IMR-90 (cell line): ENCODE measurements around the gene PTPN3. TPM values are rescaled to one million over a fixed set of nuclear protein-coding genes. Genes with fewer than 3 reads are reported as not detected.
A peak's percentile ranks its signal among the peaks of the same experiment; 100 is the strongest.

ENCODE experiments used
- ATAC-seq: fragments of 200-7000 bp; cut with Tn5 transposase; 2 replicates; pipeline ENCODE4 v1.9.1; 2020; ENCODE audit warnings: low read depth, mild to moderate bottlenecking, moderate library complexity
- BruUV-seq: library from RNA; stranded (reverse); fragments of 400-500 nt; replicated peaks from 2 replicates; lab custom pipeline; 2021; lab: Mats Ljungman, UMichigan
- CTCF ChIA-PET: fragments of 300-600 bp; formaldehyde crosslinking; extraction: SDS; loops from one replicate; lab custom pipeline; 2021; ENCODE audit warnings: antibody characterized with exemption; lab: Yijun Ruan, JAX
- POLR2A ChIA-PET: fragments of 300-600 bp; sonication (Branson Sonifier 250); formaldehyde crosslinking; loops from one replicate; lab custom pipeline; 2022; ENCODE audit warnings: antibody characterized with exemption; ENCODE audit not compliant: unreplicated experiment; lab: Charles Lee
- DNase-seq: peaks from one replicate; pipeline ENCODE4 v3.0.0; 2013
- H2AFZ ChIP-seq: replicated peaks from 2 replicates; pipeline ENCODE3; 2013; ENCODE audit warnings: low read length, mild to moderate bottlenecking; ENCODE audit not compliant: poor library complexity
- H2AK5ac ChIP-seq: 2 replicates; pipeline ENCODE4 v1.6.1; 2013; ENCODE audit warnings: low read depth, low read length, inconsistent platforms
- H2AK9ac ChIP-seq: replicated peaks from 2 replicates; pipeline ENCODE3; 2013; ENCODE audit warnings: mild to moderate bottlenecking, low read depth, low read length, moderate library complexity; ENCODE audit not compliant: poor library complexity
- H2BK120ac ChIP-seq: 2 replicates; pipeline ENCODE4 v1.6.1; 2013; ENCODE audit warnings: low read depth, low read length, inconsistent platforms
- H2BK15ac ChIP-seq: 3 replicates; pipeline ENCODE4 v1.6.1; 2013; ENCODE audit warnings: low read depth, low read length, inconsistent platforms
- H2BK20ac ChIP-seq: 2 replicates; pipeline ENCODE4 v1.6.1; 2013; ENCODE audit warnings: low read depth, mild to moderate bottlenecking, inconsistent platforms, low read length, moderate library complexity
- H2BK5ac ChIP-seq: 2 replicates; pipeline ENCODE4 v1.6.1; 2013; ENCODE audit warnings: mild to moderate bottlenecking, low read depth, low read length, inconsistent platforms; ENCODE audit not compliant: poor library complexity, severe bottlenecking
- H3K14ac ChIP-seq: replicated peaks from 2 replicates; pipeline ENCODE4 v1.6.1; 2013; ENCODE audit warnings: low read depth, low read length, inconsistent platforms
- H3K18ac ChIP-seq: 2 replicates; pipeline ENCODE4 v1.6.1; 2013; ENCODE audit warnings: low read depth, low read length, control low read depth
- H3K23ac ChIP-seq: 2 replicates; pipeline ENCODE4 v1.6.1; 2013; ENCODE audit warnings: low read depth, low read length, inconsistent platforms
- H3K27ac ChIP-seq: 2 replicates; pipeline ENCODE4 v1.5.1; 2013; ENCODE audit warnings: mild to moderate bottlenecking, control low read depth, low read length; ENCODE audit not compliant: insufficient read depth
- H3K27me3 ChIP-seq: 2 replicates; pipeline ENCODE4 v1.6.1; 2013; ENCODE audit warnings: low read length; ENCODE audit not compliant: control insufficient read depth, insufficient read depth
- H3K36me3 ChIP-seq: 2 replicates; pipeline ENCODE4 v1.6.1; 2013; ENCODE audit warnings: low read length, mixed read lengths; ENCODE audit not compliant: control insufficient read depth, insufficient read depth
- H3K4ac ChIP-seq: 2 replicates; pipeline ENCODE4 v1.6.1; 2013; ENCODE audit warnings: low read depth, low read length, inconsistent platforms
- H3K4me1 ChIP-seq: 2 replicates; pipeline ENCODE4 v1.6.1; 2013; ENCODE audit warnings: low read length, mixed read lengths; ENCODE audit not compliant: control insufficient read depth, insufficient read depth
- H3K4me2 ChIP-seq: 2 replicates; pipeline ENCODE4 v1.6.1; 2013; ENCODE audit warnings: low read depth, mild to moderate bottlenecking, control low read depth, low read length, moderate library complexity
- H3K4me3 ChIP-seq: 2 replicates; pipeline ENCODE4 v1.5.1; 2013; ENCODE audit warnings: low read depth, mild to moderate bottlenecking, control low read depth, low read length, moderate library complexity; ENCODE audit not compliant: insufficient read depth
- H3K56ac ChIP-seq: 2 replicates; pipeline ENCODE4 v1.6.1; 2013; ENCODE audit warnings: low read length, inconsistent platforms; ENCODE audit not compliant: insufficient read depth; ENCODE audit errors: extremely low read depth
- H3K79me1 ChIP-seq, 2 experiments: 2 replicates each; pipeline ENCODE4 v1.6.1; 2013; ENCODE audit warnings: low read length in 2 of 2, inconsistent platforms in 1 of 2, low read depth in 1 of 2
- H3K9ac ChIP-seq: 2 replicates; pipeline ENCODE4 v1.6.1; 2013; ENCODE audit warnings: low read depth, low read length, control low read depth
- H3K9me1 ChIP-seq: 2 replicates; pipeline ENCODE4 v1.6.1; 2013; ENCODE audit warnings: low read length, inconsistent platforms; ENCODE audit not compliant: insufficient read depth
- H3K9me3 ChIP-seq: 2 replicates; pipeline ENCODE4 v1.6.1; 2013; ENCODE audit warnings: low read length; ENCODE audit not compliant: control insufficient read depth, insufficient read depth
- H4K20me1 ChIP-seq: 2 replicates; pipeline ENCODE4 v1.6.1; 2013; ENCODE audit warnings: low read length, inconsistent platforms; ENCODE audit not compliant: insufficient read depth
- H4K5ac ChIP-seq: 2 replicates; pipeline ENCODE4 v1.6.1; 2013; ENCODE audit warnings: mild to moderate bottlenecking, low read depth, low read length, control low read depth
- H4K8ac ChIP-seq, 2 experiments: 2 replicates each; pipeline ENCODE4 v1.6.1; 2013; ENCODE audit warnings: low read depth in 2 of 2, low read length in 2 of 2, control low read depth in 1 of 2, inconsistent platforms in 1 of 2
- H4K91ac ChIP-seq: 2 replicates; pipeline ENCODE4 v1.6.1; 2013; ENCODE audit warnings: low read depth, low read length, inconsistent platforms; ENCODE audit not compliant: insufficient read depth
- BHLHE40 ChIP-seq: fragments of 150-350 bp; IDR thresholded peaks from 2 replicates; pipeline ENCODE4 v1.6.1; 2016; ENCODE audit warnings: mild to moderate bottlenecking, low read depth, low read length
- CEBPB ChIP-seq: IDR thresholded peaks from 2 replicates; pipeline ENCODE4 v1.6.1; 2012; ENCODE audit warnings: low read depth, low read length, improper control_type of control experiment
- CHD1 ChIP-seq: IDR thresholded peaks from 2 replicates; pipeline ENCODE4 v1.6.1; 2012; ENCODE audit warnings: low read depth, low read length, improper control_type of control experiment
- FOS ChIP-seq: fragments of 150-350 bp; IDR thresholded peaks from 2 replicates; pipeline ENCODE4 v1.6.1; 2016; ENCODE audit warnings: low read depth, low read length
- MAFK ChIP-seq: IDR thresholded peaks from 2 replicates; pipeline ENCODE4 v1.6.1; 2012; ENCODE audit warnings: low read depth, low read length, improper control_type of control experiment
- MAZ ChIP-seq: IDR thresholded peaks from 2 replicates; pipeline ENCODE4 v1.6.1; 2012; ENCODE audit warnings: low read depth, mild to moderate bottlenecking, low read length, improper control_type of control experiment, moderate library complexity, borderline replicate concordance
- MXI1 ChIP-seq: IDR thresholded peaks from 2 replicates; pipeline ENCODE4 v1.6.1; 2012; ENCODE audit warnings: low read depth, mild to moderate bottlenecking, low read length, moderate library complexity, borderline replicate concordance
- NFE2L2 ChIP-seq: fragments of 150-350 bp; IDR thresholded peaks from 2 replicates; pipeline ENCODE4 v1.6.1; 2016; ENCODE audit warnings: low read depth, mild to moderate bottlenecking, low read length
- POLR2A ChIP-seq: IDR thresholded peaks from 2 replicates; pipeline ENCODE4 v1.6.1; 2012; ENCODE audit warnings: mild to moderate bottlenecking, low read depth, low read length
- RAD21 ChIP-seq: IDR thresholded peaks from 2 replicates; pipeline ENCODE4 v1.6.1; 2012; ENCODE audit warnings: low read length, improper control_type of control experiment
- RCOR1 ChIP-seq: IDR thresholded peaks from 2 replicates; pipeline ENCODE4 v1.6.1; 2012; ENCODE audit warnings: mild to moderate bottlenecking, low read length, improper control_type of control experiment; ENCODE audit not compliant: insufficient replicate concordance
- RFX5 ChIP-seq: IDR thresholded peaks from 2 replicates; pipeline ENCODE4 v1.8.0; 2012; ENCODE audit warnings: low read depth, mild to moderate bottlenecking, low read length, moderate library complexity
- SMC3 ChIP-seq: fragments of 150-350 bp; IDR thresholded peaks from 2 replicates; pipeline ENCODE4 v1.6.1; 2016; ENCODE audit warnings: low read depth, mild to moderate bottlenecking, antibody characterized with exemption, low read length, moderate library complexity
- WGBS, 2 experiments: methylation state at CpG; one replicate each; pipeline versions ENCODE4 v1.1.5 to v1.1.7; 2013; ENCODE audit warnings: missing lambda C conversion rate in 2 of 2; ENCODE audit not compliant: insufficient read length in 1 of 2; ENCODE audit errors: extremely low coverage in 2 of 2; 5-methylcytosine and 5-hydroxymethylcytosine counted together
- dilution Hi-C: fragments of 300-500 bp; cut with HindIII; formaldehyde crosslinking; loops from one replicate; pipeline ENCODE4 v1.14.3; 2018; ENCODE audit warnings: low sequenced_read_pairs; ENCODE audit not compliant: unreplicated experiment
- in situ Hi-C: fragments of 300-500 bp; cut with MboI; formaldehyde crosslinking; loops from 3 replicates; pipeline ENCODE4 v1.14.3; 2019; ENCODE audit warnings: low sequenced_read_pairs, inconsistent platforms, mixed read lengths
- intact Hi-C: fragments of 100-400 bp; cut with micrococcal nuclease; formaldehyde crosslinking; loops from 2 replicates; pipeline ENCODE4 v1.10.0; 2022
- polyA plus RNA-seq, 3 experiments: library from polyadenylated mRNA; depleted of rRNA; stranded (reverse); fragments of >200 nt; gene quantifications; 2 replicates each; pipeline ENCODE4 v1.2.3, GENCODE V29; 2012; ENCODE audit warnings: low replicate concordance in 1 of 3
- total RNA-seq: library from RNA; depleted of rRNA; stranded (reverse); fragments of >200 nt; gene quantifications from 2 replicates; pipeline ENCODE4 v1.2.3, GENCODE V29; 2012
- TF ChIP-seq, protein P1 (sequence below): conservative IDR thresholded peaks from 2 replicates; pipeline ENCODE4 v1.5.1; 2012; ENCODE audit warnings: mild to moderate bottlenecking, low read depth, low read length, improper control_type of control experiment
- TF ChIP-seq, protein P2 (sequence below): fragments of 150-350 bp; IDR thresholded peaks from 2 replicates; pipeline ENCODE4 v1.6.1; 2017; ENCODE audit warnings: mild to moderate bottlenecking, antibody characterized with exemption, low read length, low read depth
- TF ChIP-seq, protein P3 (sequence below): fragments of 150-350 bp; IDR thresholded peaks from 2 replicates; pipeline ENCODE4 v1.6.1; 2016; ENCODE audit warnings: low read depth, mild to moderate bottlenecking, low read length, moderate library complexity, borderline replicate concordance

PTPN3 gene
- total and polyA plus RNA-seq, 2 of the 4 experiments (the other 2 are of a cell fraction): 0.72 to 0.89 TPM

DNA sequence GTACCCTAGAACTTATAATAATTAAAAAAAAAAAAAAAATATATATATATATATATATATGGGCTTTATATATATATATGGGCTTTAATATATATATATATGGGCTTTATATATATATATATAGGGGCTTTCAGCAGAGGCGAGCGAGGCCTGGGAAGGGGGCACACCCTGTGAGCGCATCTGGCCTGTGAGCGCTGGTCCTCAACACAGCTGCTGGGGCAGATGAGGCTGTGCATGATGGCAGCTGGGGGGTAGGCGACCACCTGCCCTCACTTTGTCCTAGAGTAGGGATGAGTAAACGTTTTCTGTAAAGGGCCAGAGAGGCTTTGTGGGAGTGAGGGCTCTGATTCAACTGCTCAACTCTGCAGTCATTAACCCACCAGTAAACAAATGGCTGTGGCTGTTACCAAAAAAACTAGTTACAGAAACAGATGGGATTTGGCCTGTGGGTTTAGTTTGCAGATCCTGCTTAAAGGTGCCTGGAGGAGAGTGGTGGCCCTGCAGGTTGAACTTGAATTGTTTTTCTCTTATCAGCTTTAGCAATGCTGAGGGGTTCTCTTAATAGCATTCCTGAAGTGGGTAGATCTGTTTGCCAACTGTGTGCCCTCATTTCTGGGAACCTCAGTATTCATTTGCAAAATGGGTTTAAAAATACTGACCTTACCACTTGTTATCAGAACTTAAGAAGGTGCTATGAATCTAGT is 89.2 kb downstream of the PTPN3 start:
- POLR2A ChIA-PET: no interaction called here

More for the DNA sequence above, 89.2 kb downstream of the PTPN3 start:
- Histone ChIP-seq H3K9ac (no peak overlapping the region), H3K27ac (no peak overlapping the region), H2AK5ac (no peak overlapping the region), H2AK9ac (no peak overlapping the region), H3K9me1 (no peaks in the 10 kb centered on the region), H3K4me1 (no peaks in the 10 kb centered on the region), H3K4me3 (no peak overlapping the region), H3K23ac (no peak overlapping the region), H4K8ac (no peak overlapping the region), H3K18ac (no peak overlapping the region), H2BK20ac (no peak overlapping the region), H3K4ac (no peak overlapping the region), H3K36me3 (no peaks in the 10 kb centered on the region; the same call in 1 of the 2 replicates), H4K91ac (no peak overlapping the region), H3K56ac (no peak overlapping the region), H4K5ac (no peak overlapping the region), H3K14ac (no peak overlapping the region), H2BK5ac (no peak overlapping the region), H3K27me3 (no peaks in the 10 kb centered on the region), H3K9me3 (no peaks in the 10 kb centered on the region), H3K79me1 (no peaks in the 10 kb centered on the region), H2BK15ac (no peak overlapping the region), H2AFZ (no peak overlapping the region), H2BK120ac (no peak overlapping the region), H3K4me2 (no peak overlapping the region), H4K20me1 (no peaks in the 10 kb centered on the region)
- CTCF ChIA-PET: no interaction called here
- BruUV-seq: no TSS peak
- peak; percentile 42 for DNase-seq
- intact Hi-C loops: no loop called here
- WGBS, 2 experiments: no CpG with 5 or more reads among the region's 6 CpGs
- in situ Hi-C loops: no loop called here
- no peak for TF ChIP-seq MXI1
- TF ChIP-seq RCOR1: no peak
- TF ChIP-seq RAD21: no peak
- TF ChIP-seq CEBPB: no peak
- TF ChIP-seq FOS: no peak
- TF ChIP-seq POLR2A: no peak
- TF ChIP-seq MAFK: no peak
- no peak for TF ChIP-seq SMC3
- no peak for TF ChIP-seq MAZ
- TF ChIP-seq RFX5: no peak
- TF ChIP-seq, protein P1, sequence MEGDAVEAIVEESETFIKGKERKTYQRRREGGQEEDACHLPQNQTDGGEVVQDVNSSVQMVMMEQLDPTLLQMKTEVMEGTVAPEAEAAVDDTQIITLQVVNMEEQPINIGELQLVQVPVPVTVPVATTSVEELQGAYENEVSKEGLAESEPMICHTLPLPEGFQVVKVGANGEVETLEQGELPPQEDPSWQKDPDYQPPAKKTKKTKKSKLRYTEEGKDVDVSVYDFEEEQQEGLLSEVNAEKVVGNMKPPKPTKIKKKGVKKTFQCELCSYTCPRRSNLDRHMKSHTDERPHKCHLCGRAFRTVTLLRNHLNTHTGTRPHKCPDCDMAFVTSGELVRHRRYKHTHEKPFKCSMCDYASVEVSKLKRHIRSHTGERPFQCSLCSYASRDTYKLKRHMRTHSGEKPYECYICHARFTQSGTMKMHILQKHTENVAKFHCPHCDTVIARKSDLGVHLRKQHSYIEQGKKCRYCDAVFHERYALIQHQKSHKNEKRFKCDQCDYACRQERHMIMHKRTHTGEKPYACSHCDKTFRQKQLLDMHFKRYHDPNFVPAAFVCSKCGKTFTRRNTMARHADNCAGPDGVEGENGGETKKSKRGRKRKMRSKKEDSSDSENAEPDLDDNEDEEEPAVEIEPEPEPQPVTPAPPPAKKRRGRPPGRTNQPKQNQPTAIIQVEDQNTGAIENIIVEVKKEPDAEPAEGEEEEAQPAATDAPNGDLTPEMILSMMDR: no peak
- TF ChIP-seq NFE2L2: no peak
- TF ChIP-seq BHLHE40: no peak
- TF ChIP-seq, protein P2, sequence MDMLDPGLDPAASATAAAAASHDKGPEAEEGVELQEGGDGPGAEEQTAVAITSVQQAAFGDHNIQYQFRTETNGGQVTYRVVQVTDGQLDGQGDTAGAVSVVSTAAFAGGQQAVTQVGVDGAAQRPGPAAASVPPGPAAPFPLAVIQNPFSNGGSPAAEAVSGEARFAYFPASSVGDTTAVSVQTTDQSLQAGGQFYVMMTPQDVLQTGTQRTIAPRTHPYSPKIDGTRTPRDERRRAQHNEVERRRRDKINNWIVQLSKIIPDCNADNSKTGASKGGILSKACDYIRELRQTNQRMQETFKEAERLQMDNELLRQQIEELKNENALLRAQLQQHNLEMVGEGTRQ: no peak
- TF ChIP-seq, protein P3, sequence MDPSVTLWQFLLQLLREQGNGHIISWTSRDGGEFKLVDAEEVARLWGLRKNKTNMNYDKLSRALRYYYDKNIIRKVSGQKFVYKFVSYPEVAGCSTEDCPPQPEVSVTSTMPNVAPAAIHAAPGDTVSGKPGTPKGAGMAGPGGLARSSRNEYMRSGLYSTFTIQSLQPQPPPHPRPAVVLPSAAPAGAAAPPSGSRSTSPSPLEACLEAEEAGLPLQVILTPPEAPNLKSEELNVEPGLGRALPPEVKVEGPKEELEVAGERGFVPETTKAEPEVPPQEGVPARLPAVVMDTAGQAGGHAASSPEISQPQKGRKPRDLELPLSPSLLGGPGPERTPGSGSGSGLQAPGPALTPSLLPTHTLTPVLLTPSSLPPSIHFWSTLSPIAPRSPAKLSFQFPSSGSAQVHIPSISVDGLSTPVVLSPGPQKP: no peak
- no peak for TF ChIP-seq CHD1
- dilution Hi-C loops: no loop called here
- no peak; the same call in 1 of the 2 replicates for ATAC-seq
